RWPE2 (cell line): ENCODE data around the gene NALF2.

Source experiments
- ATAC-seq: fragments of 200-7000 bp; cut with Tn5 transposase; 3 replicates; pipeline ENCODE4 v1.9.1; 2021; ENCODE audit warnings: low read depth
- DNase-seq: peaks from one replicate; pipeline ENCODE4 v3.0.0-alpha.2; 2020; ENCODE audit warnings: low spot score
- H3K27ac ChIP-seq: fragments of 450-650 bp; 2 replicates; pipeline ENCODE4 v1.5.1; 2017; ENCODE audit warnings: mild to moderate bottlenecking; ENCODE audit not compliant: poor library complexity, severe bottlenecking
- H3K27me3 ChIP-seq: fragments of 250-450 bp; sonication (Bioruptor Pico); 2 replicates; pipeline ENCODE4 v1.5.1; 2021; ENCODE audit warnings: mild to moderate bottlenecking, moderate library complexity; ENCODE audit not compliant: insufficient read depth, poor library complexity, severe bottlenecking
- H3K36me3 ChIP-seq: fragments of 250-450 bp; sonication (Bioruptor Pico); 2 replicates; pipeline ENCODE4 v1.5.1; 2020; ENCODE audit warnings: low read depth, mild to moderate bottlenecking, moderate library complexity
- H3K4me1 ChIP-seq: fragments of 250-450 bp; sonication (Bioruptor Pico); 2 replicates; pipeline ENCODE4 v1.5.1; 2021; ENCODE audit warnings: mild to moderate bottlenecking, moderate library complexity; ENCODE audit not compliant: insufficient read depth, poor library complexity, severe bottlenecking
- H3K4me3 ChIP-seq: fragments of 250-450 bp; sonication (Bioruptor Pico); 2 replicates; pipeline ENCODE4 v1.5.1; 2021; ENCODE audit warnings: mild to moderate bottlenecking, moderate library complexity; ENCODE audit not compliant: severe bottlenecking
- H3K9me3 ChIP-seq: fragments of 250-450 bp; sonication (Bioruptor Pico); 2 replicates; pipeline ENCODE4 v1.5.1; 2021; ENCODE audit warnings: mild to moderate bottlenecking, moderate library complexity; ENCODE audit not compliant: severe bottlenecking
- TF ChIP-seq, protein P1 (sequence below): fragments of 450-650 bp; IDR thresholded peaks from one replicate; pipeline ENCODE4 v1.5.1; 2017; ENCODE audit warnings: mild to moderate bottlenecking, moderate library complexity; ENCODE audit not compliant: poor library complexity, severe bottlenecking

NALF2 gene

DNA sequence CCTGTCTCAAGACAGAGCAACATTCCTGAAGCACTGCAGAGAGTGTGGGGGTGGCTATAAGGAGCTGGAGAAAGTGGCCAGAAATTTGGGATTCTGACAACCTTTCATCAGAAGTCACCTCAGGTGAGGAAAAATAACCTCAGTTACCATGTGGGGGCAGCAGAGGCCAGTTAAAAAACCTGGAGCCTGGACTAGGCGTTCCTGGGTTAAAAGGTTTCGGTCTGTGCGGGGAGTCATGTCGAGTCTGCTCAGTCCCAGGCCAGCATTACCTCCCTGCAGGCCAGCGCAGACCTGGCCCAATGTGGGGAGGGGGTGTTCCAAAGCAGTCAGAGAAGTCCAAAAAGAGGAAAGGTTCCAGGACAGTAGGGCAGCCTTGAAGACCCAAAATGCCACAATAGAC, 10.9 kb upstream of the NALF2 start:
- no peak for DNase-seq
- H3K4me3 ChIP-seq = no peak overlapping the region

DNA sequence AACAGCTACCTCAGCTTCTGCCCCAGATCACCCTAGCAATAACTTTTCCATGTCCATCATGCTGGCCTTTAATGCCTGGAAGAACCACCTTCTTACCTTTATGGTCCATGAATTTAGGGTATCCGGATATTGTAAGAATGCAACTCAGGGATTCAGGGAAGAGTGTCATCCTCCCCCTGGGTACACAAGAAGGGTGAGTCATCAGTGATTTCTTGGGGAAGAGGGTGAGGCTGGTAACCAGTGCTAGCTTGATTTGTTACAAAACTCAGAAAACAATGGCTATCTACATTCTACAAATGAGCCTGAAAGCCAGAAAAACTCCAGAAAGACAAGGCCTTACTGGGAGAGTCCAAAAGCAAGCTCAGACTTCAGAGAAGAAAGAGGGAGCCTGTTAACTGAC, 10.4 kb upstream of the NALF2 start:
- TF ChIP-seq, protein P1, sequence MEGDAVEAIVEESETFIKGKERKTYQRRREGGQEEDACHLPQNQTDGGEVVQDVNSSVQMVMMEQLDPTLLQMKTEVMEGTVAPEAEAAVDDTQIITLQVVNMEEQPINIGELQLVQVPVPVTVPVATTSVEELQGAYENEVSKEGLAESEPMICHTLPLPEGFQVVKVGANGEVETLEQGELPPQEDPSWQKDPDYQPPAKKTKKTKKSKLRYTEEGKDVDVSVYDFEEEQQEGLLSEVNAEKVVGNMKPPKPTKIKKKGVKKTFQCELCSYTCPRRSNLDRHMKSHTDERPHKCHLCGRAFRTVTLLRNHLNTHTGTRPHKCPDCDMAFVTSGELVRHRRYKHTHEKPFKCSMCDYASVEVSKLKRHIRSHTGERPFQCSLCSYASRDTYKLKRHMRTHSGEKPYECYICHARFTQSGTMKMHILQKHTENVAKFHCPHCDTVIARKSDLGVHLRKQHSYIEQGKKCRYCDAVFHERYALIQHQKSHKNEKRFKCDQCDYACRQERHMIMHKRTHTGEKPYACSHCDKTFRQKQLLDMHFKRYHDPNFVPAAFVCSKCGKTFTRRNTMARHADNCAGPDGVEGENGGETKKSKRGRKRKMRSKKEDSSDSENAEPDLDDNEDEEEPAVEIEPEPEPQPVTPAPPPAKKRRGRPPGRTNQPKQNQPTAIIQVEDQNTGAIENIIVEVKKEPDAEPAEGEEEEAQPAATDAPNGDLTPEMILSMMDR = no peak

More for the DNA sequence above, 10.9 kb upstream of the NALF2 start:
- Histone ChIP-seq H3K9me3 (no peaks in the 10 kb centered on the region), H3K27ac (no peak overlapping the region), H3K27me3 (no peaks in the 10 kb centered on the region), H3K4me1 (no peaks in the 10 kb centered on the region), H3K36me3 (no peaks in the 10 kb centered on the region)
- ATAC-seq = peak; percentile 49; the same call in 1 of the 3 replicates
- TF ChIP-seq, protein P1 = peak; percentile 48

DNA sequence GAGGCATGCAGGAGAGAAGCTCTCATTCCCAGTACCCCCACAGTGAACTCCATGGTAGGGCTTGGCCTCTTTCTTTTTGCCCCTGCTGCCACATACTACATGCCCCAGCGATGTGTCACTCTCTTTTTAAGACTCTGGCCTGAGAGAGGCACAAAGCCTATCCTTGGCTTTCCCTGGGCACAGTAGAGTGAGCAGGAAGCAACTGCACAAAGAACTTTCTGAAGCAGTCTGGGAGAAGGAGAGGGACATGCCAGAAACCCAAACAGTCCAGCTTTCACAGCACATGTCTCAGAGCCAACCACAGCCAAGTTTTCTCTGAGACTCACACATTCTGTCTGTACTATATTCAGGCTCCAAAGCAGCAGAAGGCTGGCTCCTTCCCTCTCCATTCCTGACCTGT, 7.9 kb upstream of the NALF2 start:
- ATAC-seq (no peak), DNase-seq (no peak)
- H3K4me3 ChIP-seq = no peak overlapping the region
- no peaks in the 10 kb centered on the region for H3K27me3 ChIP-seq
- H3K4me1 ChIP-seq = no peaks in the 10 kb centered on the region
- H3K27ac ChIP-seq = no peak overlapping the region
- no peaks in the 10 kb centered on the region for H3K36me3 ChIP-seq
- TF ChIP-seq, protein P1 = no peak
- no peaks in the 10 kb centered on the region for H3K9me3 ChIP-seq

More for the DNA sequence above, 10.4 kb upstream of the NALF2 start:
- Histone ChIP-seq H3K27ac (no peak overlapping the region), H3K4me3 (no peak overlapping the region), H3K27me3 (no peaks in the 10 kb centered on the region), H3K36me3 (no peaks in the 10 kb centered on the region), H3K9me3 (no peaks in the 10 kb centered on the region), H3K4me1 (no peaks in the 10 kb centered on the region)
- ATAC-seq = peak; percentile 66; the same call in 2 of the 3 replicates
- DNase-seq = no peak

DNA sequence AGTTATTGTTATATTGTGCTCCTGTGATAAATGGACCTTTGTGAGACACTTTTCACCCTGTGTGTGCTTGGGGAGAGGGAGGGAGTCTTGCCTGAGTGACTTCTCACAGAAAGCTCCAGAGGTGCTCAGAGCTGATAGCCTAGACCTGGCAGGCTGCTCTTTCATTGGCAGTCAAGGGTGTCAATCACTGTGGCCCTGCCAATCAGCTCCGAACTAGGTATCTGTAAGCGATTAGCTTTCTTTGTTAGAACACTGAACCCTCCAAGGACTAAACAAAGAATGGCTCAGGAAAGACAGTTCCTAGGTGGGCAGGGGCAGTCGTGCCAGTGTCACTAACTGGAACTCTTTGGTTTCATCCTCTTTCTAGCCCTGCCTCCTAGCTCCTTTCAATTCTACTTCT, 2.7 kb upstream of the NALF2 start:
- Histone ChIP-seq H3K36me3 (no peaks in the 10 kb centered on the region), H3K9me3 (no peaks in the 10 kb centered on the region), H3K4me3 (no peak overlapping the region), H3K4me1 (no peaks in the 10 kb centered on the region), H3K27me3 (peaks cover 6% of the 10 kb centered on the region), H3K27ac (no peak overlapping the region)
- no peak for ATAC-seq
- DNase-seq = no peak
- TF ChIP-seq, protein P1 = no peak

DNA sequence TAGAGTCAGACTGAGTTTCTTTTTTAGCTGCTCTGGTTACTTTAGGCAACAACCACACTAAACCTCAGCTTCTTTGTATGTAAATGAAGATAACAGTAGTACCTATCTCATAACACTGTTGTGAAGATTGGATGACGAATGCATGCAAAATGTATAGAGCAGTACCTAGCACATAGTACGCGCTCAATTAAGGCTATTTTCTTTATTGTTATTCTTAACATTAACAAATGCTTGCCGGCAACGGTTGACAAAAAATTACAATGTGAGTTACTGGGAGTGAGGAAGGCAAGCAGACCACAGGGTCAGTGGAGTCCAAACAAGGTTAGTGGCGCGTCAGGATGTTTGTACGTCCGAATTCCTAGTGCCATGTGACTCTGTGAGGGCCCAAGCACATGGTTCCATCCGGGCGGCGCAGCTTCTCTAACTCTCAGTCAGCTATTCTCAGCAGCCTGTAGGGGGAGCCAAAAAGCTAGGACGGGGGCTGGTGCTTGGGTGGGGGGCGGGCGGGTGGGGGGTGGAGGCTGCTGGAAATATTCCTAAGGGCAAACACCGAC, 821 bp upstream of the NALF2 start:
- DNase-seq (no peak), ATAC-seq (no peak)
- H3K4me1 ChIP-seq = no peaks in the 10 kb centered on the region
- TF ChIP-seq, protein P1 = peak; percentile 12
- peaks cover 6% of the 10 kb centered on the region for H3K27me3 ChIP-seq
- no peak overlapping the region for H3K27ac ChIP-seq
- no peak overlapping the region for H3K4me3 ChIP-seq
- no peaks in the 10 kb centered on the region for H3K36me3 ChIP-seq
- H3K9me3 ChIP-seq = no peaks in the 10 kb centered on the region
